NCI-H345 (cell line): Measurements from ENCODE around the gene SPAG16.
"Not testable (repeated sequence)": the region's sequence is repeated elsewhere in the genome, so short reads cannot be mapped to it uniquely, and the experiment has no call there.

Source experiments
- DNase-seq: peaks from one replicate; lab custom pipeline; 2025; lab: John Stamatoyannopoulos, UW

SPAG16 gene

DNA sequence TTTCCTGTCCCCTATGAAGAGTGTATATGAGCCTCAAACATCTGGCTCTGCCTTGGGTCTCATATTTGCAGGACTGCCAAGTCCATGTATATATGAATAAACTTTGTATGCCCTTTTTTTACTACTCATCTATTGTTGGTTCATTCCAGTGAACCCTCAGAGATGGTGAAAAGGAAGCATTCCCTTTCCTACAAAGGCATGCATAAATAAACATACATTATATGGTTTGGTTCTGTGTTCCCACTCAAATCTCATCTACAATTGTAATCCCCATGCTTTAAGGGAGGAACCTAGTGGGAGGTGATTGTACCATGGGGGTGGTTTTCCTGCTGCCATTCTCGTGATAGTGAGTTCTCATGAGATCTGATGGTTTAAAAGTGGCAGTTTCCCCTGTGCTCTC lies 534.2 kb downstream of the SPAG16 start:
- no peak for DNase-seq

DNA sequence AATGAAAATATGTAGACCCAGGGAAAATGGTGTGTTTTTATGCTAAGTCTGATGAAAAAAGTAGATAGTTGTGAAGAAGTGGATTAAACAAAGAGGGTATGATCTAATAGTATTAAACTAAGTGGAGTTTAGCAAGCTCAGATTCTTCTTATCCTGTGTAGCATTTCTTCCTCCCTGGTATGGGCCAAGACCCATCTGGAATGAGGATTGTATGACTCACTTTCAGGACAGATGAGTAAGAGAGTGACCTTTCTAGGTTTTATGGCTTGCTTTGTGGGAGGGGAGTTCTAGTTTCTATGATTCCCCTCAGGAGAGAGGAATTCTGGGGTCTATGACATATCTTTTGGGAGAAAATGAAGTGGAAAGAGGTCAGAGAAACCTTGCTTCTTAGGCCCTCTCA lies 550.1 kb downstream of the SPAG16 start:
- no peak for DNase-seq

DNA sequence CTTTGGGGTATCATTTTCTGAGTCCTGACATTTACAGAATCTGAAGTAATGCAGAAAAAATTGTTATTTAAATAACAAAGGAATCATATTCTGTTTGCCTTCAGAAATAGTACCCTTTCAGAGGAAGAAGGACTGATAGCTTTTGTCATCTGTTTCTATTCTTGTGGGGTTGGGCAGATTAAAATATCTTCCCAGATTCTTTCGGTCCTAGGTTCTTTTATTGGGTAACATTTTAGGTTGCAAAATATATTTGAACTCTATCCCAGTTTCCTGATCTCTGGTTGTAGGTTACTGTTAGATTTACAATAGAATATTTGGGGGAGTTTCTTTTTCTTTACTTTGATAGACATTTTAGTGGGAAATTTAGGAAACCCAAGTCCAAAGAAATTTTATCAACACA lies 550.5 kb downstream of the SPAG16 start:
- DNase-seq = no peak

DNA sequence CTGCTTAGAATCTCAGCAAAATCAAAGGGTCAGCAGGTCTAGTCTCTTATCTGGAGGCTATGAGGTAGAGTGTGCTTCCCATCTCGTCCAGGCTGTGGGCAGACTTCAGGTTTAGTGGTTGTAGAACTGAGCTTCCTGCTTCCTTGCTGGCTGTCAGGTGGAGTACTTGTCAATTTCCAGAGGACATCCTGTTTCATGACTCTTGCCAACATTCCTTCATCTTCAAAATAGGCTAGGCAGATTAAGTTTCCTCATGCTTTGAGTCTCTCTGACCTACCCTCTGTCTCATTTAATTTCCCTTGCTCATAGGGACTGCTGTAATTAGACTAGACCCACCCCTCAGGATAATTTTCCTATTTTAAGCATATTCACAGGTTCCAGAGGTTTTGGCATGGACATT lies 562.6 kb downstream of the SPAG16 start:
- no peak for DNase-seq

DNA sequence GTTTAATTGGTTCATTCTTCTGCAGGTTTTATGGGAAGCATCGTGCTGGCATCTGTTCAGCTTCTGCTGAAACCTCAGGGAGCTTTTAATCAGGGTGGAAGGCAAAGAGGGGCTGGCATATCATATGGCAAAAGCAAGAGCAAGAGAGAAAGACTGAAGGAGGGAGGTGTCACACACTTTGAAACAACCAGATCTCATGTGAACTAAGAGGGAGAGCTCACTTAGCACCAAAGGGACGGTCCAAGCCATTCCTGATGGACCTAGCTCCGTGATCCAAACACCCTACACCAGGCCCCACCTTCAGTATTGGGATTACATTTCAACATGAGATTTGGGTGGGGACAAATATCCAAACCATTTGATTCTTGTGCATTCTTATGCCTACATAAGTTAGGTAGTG lies 563.1 kb downstream of the SPAG16 start:
- no peak for DNase-seq

DNA sequence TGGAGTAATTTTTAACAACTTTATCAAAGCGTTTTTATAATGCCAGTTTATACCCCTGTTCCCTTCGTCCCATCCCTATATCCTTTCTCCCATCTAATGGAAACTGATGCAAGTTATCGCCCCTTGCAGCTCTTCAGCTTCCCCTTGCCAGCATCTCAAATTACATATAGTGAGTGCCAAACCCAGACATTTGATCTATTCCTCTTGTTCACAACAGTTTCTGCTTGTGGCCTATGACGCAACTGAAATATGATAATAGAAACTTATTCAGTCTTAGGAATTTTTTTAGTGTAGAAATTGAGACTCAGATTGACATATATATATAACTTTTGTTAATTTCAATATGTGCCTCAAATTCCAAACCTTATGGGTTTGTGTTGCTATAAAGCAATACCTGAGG lies 564.4 kb downstream of the SPAG16 start:
- DNase-seq = no peak

DNA sequence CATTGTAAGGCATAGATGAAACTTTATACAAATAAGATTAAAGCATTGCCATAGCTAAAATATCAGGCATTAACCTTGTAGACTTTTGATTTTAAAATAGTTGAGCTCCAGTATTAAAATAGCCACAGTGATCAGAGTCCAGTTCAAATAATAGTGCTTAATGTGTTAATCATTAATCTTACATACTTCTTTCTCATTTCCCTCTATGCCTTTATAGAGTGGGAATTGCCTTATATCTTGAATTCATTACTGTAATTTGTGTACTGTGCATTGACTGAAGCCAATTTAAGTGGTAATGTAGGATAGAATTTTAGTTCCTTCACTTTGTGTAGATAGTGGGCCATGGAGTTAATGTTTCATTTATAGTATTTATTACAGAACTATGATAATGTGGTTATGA lies 577.4 kb downstream of the SPAG16 start:
- no peak for DNase-seq

DNA sequence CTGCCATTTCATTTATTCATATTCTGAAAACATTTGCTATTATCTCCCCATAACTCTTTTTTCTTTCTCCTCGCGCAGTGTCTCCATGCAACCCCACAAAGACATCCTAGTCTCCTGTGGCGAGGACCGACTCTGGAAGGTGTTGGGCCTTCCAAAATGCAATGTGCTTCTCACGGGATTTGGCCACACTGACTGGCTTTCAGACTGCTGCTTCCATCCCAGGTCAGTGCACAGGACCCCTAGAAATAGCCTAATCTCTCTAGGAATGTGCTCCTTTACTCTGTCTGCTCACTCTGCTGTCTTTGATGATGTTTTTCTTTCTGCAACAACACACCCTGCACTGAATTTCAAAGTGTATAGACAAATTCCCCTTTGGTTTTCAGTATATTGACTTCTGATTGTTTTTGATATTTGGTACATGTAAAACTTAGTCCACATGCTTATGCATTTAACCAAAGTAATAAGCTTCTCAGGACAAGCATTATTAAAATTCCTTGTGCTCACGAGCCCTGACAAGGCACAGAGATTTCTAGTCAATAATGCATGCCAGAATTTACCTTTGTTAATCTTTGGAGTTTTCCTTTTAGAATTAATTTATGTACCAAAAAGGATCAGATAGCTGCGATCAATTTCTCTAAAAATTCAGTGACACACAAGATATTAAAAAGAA lies 578.3 kb downstream of the SPAG16 start:
- DNase-seq = no peak

DNA sequence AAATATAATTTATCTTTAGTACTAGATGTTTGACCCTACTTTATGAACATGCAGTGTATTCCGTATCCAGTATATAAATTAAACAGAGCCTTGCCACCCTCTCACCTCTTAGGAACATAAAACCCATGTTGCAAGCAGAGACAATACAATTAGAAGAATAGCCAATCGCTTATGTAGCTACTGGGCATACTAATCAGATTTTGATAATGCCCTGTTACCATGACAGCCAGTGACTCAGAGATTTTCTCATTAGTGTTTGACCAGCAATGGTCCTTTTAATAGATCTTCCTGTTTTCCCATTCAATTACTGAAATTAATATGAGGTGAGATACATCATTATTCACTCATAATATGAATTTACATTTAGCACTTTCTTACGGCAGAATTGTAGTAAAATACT lies 579.3 kb downstream of the SPAG16 start:
- DNase-seq = no peak

DNA sequence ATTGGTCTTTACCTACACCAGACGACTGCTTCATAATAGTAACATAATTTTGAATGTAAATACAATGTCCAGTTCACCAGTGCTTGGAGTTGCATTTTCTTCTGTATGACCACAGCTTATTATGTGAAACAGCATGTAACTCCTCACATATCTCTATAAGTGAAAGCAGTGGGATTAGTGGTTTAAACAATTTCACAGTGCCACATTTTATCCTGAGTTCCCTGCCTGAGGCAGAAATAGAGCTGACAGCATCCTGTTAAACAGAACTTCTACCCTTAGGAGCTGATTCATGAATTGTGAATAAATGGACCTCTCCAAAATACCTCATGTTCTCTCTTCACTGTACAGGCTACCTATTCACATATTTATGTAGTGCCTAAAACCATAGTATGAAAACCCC lies 584.3 kb downstream of the SPAG16 start:
- no peak for DNase-seq

DNA sequence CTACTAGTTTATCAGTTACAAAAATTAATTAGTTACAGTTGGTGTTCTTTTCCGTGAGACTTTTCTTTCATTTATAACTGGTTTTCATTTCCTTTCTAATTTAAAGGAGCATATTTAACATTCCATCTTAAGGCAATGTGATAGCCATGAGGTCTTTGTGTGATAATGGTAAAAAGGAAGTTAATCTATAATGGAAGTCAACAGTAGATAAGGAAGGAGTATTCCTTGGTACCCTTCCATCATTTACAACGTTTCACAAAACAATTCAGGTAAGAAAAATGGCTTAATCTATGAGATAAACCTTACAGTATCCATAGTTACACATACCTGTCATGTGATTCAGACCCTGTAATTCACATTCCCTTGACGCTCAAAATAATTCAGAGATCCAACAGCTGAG lies 601.2 kb downstream of the SPAG16 start:
- no peak for DNase-seq

DNA sequence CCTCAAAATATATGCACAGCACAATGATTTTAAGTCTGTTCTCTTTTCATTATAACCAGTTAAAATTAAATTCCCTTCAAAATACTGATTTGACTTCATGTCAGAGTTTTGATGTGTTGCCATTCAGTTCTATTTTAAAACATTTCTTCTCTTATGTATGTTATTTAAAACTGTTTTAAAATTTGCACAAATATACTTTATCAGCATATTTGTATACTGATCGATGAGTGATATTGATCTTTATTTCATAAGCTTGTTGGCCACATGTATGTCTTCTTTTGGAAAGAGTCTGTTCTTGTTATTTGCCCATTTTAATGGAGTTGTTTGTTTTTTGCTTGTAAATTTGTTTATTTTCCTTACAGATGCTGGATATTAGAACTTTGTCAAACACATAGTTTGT lies 630.2 kb downstream of the SPAG16 start:
- DNase-seq = no peak

DNA sequence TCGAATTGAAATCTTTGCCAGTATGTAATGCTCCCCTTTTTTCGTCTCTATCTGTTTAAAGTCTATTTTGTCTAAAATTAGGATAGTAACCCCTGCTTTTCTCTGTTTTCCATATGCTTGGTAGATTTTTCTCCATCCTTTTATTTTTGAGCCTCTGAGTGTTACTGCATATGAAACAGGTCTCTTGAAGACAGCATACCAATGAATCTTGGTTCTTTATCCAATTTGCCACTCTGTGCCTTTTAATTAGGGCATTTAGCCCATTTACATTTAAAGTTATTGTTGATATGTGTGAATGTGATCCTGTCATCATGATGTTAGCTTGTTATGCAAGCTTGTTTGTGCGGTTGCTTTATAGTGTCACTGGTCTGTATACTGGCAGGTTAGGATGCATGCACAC lies 635.8 kb downstream of the SPAG16 start:
- no peak for DNase-seq

DNA sequence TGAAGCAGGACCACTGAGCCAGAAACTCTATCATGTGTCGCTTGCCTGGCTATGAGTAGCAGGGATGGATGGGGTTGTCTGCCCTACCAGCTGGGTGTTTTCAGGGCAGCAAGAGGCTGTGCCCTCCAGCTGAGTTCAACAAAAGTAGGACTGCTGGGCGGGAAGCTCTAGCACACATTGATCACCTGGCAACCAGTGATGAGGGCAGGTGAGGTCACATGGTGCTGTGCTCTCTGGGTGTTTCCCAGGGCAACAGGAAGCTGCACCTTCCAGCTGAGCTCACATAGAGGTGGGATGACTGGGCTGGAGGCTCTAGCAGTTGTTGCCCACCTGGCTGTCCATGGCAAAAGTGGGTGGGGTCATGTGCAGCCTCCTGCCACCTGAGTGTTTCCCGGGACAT lies 639.3 kb downstream of the SPAG16 start:
- peak; percentile 93 for DNase-seq

DNA sequence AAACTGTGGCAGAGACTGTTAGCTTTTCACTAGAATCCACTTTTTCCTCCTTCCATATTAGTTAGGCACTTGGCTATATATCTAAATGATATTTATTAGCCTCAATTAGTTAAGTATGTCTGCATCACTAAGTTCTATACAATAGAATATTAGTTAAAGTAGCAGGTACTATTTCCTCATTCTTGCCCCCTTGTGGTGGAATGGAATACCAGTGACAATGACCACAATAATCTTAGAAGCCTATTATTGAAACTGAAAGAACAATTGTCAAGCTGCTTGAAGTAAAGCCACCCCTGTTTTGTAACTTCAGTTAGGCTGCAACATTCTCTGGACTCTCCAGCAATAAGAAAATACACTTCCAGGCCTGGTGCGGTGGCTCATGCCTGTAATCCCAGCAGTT lies 650.3 kb downstream of the SPAG16 start:
- no peak for DNase-seq

DNA sequence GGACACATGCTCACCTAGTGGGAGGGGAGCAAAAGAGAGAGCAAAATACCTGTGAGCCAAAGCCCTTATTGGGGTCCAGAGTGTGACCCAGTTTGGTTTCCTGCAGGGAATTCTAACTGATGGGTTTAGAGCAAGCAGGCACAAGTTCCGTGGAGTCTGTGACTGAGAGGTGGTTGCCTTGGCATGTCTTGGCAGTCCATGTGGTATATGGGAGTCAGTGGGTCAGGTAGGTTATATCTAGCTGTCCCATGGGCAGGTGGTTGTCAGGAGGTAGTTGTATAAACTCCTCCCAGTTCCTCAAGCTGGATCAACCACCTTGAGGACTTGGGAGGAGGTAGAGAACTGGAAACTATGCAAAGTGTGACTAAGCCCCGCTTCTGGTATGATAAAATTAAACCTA lies 673.8 kb downstream of the SPAG16 start:
- no peak for DNase-seq

DNA sequence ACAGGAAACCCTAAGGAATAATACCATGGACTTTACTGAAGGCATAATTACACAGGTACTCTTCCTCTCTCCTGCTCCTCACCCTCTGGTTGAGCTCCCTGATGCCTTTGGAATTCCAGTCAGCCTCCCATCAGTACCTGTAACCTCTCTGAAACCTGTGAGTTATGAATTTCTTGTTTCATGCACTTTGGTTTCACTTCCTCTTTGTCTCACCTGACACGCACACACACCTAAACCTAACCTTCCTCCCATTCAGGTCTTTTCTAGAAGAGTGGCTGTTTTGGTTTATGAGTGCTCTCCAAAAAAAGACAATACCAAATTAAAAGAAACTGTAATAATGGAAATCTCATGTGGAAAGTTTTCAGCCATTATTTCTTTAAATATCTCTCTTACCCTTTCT lies 675.3 kb downstream of the SPAG16 start:
- DNase-seq = no peak

DNA sequence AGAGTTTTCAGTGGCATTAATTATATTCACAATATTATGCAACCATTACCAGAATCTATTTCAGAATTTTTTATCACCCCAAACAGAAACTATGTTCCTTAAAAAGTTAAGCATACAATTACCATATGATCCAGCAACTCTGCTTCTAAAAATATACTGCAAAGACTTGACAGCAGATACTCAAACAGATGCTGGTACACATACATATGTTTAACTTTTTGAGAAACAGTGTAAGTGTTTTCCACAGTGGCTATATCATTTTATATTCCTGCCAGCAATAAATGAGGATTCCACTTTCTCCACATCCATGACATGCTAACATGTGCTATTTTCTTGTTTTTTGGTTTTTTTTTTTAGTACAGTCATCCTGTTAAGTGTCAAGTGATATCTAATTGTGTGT lies 687.3 kb downstream of the SPAG16 start:
- DNase-seq = no peak

DNA sequence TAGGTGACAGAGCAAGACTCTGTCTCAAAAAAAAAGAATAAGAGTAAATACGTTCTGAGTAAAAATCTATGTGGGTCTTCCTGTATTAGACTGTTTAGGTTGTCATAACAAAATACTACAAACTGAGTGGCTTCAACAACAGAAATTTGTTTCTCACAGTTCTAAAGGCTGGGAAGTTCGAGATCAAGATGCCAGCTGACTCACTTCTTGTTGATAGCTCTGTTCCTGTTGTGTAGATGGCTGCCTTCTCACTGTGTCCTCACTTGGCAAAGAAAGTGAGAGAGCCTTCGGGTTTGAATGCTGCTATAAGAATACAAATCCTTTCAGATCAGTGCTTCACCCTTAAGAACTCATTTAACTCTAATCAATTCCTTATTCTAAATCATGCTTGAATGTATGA lies 696.6 kb downstream of the SPAG16 start:
- DNase-seq = no peak

DNA sequence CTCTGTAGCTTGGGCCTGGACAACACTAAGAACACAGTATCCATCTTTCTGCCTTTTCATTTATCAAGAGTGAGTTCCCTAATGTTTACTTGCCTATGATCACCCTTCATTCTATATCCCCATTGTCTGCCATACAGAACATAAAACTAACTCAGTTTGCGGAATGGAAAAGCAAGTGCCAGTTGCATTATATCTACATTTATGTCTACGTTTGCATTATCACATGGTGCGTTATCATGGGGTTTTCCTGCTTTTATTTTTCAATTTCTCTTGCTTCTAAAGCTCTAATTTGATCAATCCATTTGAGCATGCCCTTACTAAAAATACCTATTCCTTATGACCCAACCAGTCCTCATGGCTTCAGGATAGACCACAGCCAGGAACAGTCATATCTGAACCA lies 704.9 kb downstream of the SPAG16 start:
- DNase-seq = no peak

DNA sequence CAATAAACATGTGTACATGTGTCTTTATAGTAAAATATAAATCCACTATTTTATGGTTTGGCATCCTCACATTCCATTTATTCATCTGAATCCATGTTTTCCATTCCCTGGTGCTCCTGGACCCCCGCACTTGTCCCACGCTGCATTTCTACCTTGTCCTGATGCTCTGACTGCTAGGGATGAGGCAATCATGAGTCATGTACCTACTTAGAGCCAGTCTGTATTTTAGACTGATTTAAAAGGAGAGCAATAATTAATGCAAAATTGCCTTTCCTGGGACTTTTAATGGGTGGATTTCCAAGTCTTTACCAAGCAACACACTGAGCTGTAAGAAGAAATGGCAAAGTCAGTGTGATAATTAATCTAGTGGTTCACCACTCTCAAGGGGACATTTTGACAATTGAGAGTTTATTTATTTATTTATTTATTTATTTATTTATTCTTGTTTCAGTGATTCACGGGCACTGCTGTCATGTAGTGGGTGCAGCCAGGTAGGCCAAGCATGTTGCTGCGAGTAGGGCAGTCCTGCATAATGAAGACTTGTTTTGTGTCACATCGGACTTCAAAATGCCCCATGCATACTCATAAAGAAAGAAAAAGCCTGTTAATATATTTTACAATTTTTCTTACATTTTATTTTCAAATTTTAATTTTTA lies 707.3 kb downstream of the SPAG16 start:
- DNase-seq = no peak

DNA sequence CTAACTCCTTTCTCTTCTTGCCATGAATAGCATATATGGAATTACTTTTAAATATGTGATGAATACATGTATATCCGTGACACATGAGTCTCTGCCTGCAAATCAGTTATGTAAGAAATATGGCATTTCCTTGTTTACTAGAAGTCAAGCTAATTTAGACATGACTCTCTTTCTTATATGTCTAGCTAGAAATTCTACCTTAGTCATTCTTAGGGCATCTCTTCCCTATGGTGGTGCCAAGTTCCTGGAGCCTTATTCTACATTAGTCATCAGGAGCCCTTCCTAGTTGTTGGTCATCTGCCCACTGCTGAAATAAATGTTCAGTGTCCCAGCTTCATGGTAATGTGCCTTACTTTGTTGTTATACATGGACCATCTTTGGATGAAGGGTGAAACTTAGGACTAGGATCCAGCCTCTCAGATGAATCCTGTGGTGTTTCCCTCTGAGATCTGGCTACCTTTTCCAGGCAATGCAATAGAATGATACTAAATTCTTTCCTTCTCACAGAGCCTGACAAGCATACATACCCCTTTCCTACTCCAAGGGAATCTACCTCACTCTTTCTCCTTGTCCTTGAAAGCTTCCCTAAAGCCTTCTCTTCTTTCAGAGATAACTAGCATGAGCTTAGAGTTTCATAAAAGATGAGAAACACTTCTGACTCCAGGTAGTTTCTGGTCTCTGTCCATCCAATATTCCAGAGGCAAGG lies 711.3 kb downstream of the SPAG16 start:
- no peak for DNase-seq

DNA sequence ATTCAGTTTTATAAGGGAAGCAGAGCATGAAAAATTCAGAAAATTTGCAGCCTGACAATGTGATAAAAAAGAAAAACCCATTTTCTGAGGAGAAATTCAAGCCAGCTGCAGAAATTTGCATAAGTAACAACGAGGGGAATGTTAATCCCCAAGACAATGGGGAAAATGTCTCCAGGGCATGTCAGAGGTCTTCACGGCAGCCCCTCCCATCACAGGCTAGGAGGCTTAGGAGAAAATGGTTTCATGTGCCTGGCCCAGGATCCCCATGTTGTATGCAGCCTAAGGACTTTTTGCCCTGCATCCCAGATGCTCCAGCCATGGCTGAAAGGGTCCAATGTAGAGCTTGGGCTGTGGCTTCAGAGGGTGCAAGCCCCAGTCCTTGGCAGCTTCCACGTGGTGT lies 714.7 kb downstream of the SPAG16 start:
- not testable (repeated sequence) for DNase-seq

DNA sequence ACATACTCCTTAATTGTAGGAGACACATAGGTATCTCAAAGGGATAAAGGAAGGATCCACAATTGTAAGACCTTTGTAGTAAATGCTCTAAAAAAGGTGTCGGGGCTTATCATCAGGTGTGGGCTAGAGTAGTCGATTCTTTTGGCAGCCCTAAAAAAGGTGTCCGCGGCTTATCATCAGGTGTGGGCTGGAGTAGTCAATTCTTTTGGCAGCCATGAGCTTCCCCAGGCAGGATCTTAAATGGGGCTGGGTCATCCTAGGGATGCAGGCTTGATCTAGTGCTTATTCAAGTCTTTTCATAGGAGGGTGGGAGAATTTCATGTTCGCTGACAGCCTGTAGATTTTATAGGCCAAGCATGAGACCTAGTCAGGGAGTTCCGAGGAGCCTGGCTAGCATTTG lies 720.2 kb downstream of the SPAG16 start:
- DNase-seq = peak; percentile 2
